H1 (cell line): ENCODE results near the gene FGGY.

ENCODE experiments used
- RAD21 ChIP-seq, 2 experiments: IDR thresholded peaks in 1 of 2; conservative IDR thresholded peaks in 1 of 2; 2 replicates each; pipeline ENCODE4 v1.6.1; 2011; ENCODE audit warnings: low read depth in 2 of 2, low read length in 2 of 2, improper control_type of control experiment in 1 of 2, inconsistent platforms in 1 of 2, mild to moderate bottlenecking in 1 of 2, moderate library complexity in 1 of 2
- SRF ChIP-seq: IDR thresholded peaks from 2 replicates; pipeline ENCODE4 v1.6.1; 2011; ENCODE audit warnings: mild to moderate bottlenecking, low read depth, low read length, moderate library complexity
- TAF1 ChIP-seq: IDR thresholded peaks from 2 replicates; pipeline ENCODE4 v1.6.1; 2011; ENCODE audit warnings: mild to moderate bottlenecking, low read depth, low read length
- TF ChIP-seq, protein P1 (sequence below): IDR thresholded peaks from 2 replicates; pipeline ENCODE4 v1.6.1; 2011; ENCODE audit warnings: low read depth, mild to moderate bottlenecking, low read length; ENCODE audit not compliant: insufficient read depth

DNA sequence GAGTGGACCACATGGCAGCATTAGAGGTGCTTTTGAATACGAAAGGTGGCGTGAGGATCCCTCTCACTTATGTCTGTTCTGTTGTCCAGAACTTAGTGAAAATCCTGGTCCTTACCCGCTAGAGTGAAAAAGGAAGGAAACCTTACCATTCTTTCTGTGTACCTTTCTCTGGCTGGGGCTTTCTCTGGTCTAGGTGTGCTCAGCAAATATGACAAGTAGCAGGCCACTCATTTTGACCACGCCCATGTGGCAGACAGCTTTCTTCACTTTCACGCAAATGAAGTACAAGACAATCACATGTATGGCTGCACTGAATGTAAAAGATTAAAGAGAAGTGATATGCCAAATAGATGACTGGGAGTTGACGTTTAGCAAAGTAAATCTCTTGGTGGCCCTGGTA lies 131.9 kb downstream of the FGGY start:
- TF ChIP-seq TAF1 (no peak), RAD21 (IDR thresholded peaks at IDR 0.05 in 1 of 2, conservative IDR thresholded peaks at IDR 0.05 in 1 of 2; ENCODE audit: low read depth in 2 of 2, low read length in 2 of 2) (no peak), SRF (no peak)
- TF ChIP-seq, protein P1, sequence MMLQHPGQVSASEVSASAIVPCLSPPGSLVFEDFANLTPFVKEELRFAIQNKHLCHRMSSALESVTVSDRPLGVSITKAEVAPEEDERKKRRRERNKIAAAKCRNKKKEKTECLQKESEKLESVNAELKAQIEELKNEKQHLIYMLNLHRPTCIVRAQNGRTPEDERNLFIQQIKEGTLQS = no peak
